Neural cell (in vitro differentiated cells): ENCODE measurements around the gene LRRC73. TPM values are rescaled to one million over a fixed set of nuclear protein-coding genes. Genes with fewer than 3 reads are reported as not detected.

Experiments
- H2AFZ ChIP-seq: fragments of 200-600, 300-800 bp; sonication (generic), shearing (Covaris generic); 2 replicates; pipeline ENCODE4 v1.6.0; 2014; ENCODE audit warnings: low read depth, mild to moderate bottlenecking, antibody characterized with exemption, low read length, moderate library complexity
- H3F3A ChIP-seq: fragments of 200-600 bp; shearing (Covaris generic); 2 replicates; pipeline ENCODE4 v1.6.1; 2016; ENCODE audit warnings: mild to moderate bottlenecking, moderate library complexity, mixed read lengths, antibody characterized with exemption, low read length; ENCODE audit not compliant: insufficient read depth, poor library complexity, severe bottlenecking
- H3K27ac ChIP-seq: fragments of 200-600, 300-800 bp; sonication (generic), shearing (Covaris generic); 2 replicates; pipeline ENCODE4 v1.5.1; 2014; ENCODE audit warnings: mild to moderate bottlenecking, low read length, moderate library complexity
- H3K27me3 ChIP-seq: fragments of 300-800, 200-600 bp; sonication (generic), shearing (Covaris generic); 2 replicates; pipeline ENCODE4 v1.6.0; 2014; ENCODE audit warnings: mild to moderate bottlenecking, low read depth, low read length, moderate library complexity; ENCODE audit not compliant: insufficient read depth
- H3K36me3 ChIP-seq: fragments of 300-800, 200-600 bp; sonication (generic), shearing (Covaris generic); 2 replicates; pipeline ENCODE4 v1.5.1; 2014; ENCODE audit warnings: mild to moderate bottlenecking, antibody characterized with exemption, low read length, moderate library complexity; ENCODE audit not compliant: insufficient read depth
- H3K4me2 ChIP-seq: fragments of 300-800, 200-600 bp; sonication (generic), shearing (Covaris generic); 2 replicates; pipeline ENCODE4 v1.6.0; 2014; ENCODE audit warnings: mild to moderate bottlenecking, low read length
- H3K4me3 ChIP-seq: fragments of 300-800, 200-600 bp; sonication (generic), shearing (Covaris generic); 2 replicates; pipeline ENCODE4 v1.5.1; 2014; ENCODE audit warnings: mild to moderate bottlenecking, low read length, moderate library complexity
- H3K79me2 ChIP-seq: fragments of 200-600 bp; shearing (Covaris generic); replicated peaks from 2 replicates; pipeline ENCODE4 v1.6.0; 2014; ENCODE audit warnings: mild to moderate bottlenecking, low read length, moderate library complexity; ENCODE audit not compliant: insufficient read depth
- H3K9ac ChIP-seq: fragments of 300-800, 200-600 bp; sonication (generic), shearing (Covaris generic); 2 replicates; pipeline ENCODE4 v1.6.1; 2016; ENCODE audit warnings: mild to moderate bottlenecking, low read length, mixed read lengths
- H3K9me2 ChIP-seq: fragments of 200-600 bp; shearing (Covaris generic); 2 replicates; pipeline ENCODE4 v1.6.1; 2016; ENCODE audit warnings: mild to moderate bottlenecking, low read length, mixed read lengths; ENCODE audit not compliant: insufficient read depth
- H3K9me3 ChIP-seq: fragments of 200-600, 300-800 bp; sonication (generic), shearing (Covaris generic); 2 replicates; pipeline ENCODE4 v1.6.1; 2016; ENCODE audit warnings: mild to moderate bottlenecking, mixed run types, low read length, moderate library complexity, mixed read lengths
- H4K20me1 ChIP-seq: fragments of 200-600 bp; shearing (Covaris generic); 2 replicates; pipeline ENCODE4 v1.6.1; 2016; ENCODE audit warnings: mild to moderate bottlenecking, mixed run types; ENCODE audit not compliant: insufficient read depth
- EP300 ChIP-seq: fragments of 450-650 bp; conservative IDR thresholded peaks from 2 replicates; pipeline ENCODE4 v1.6.1; 2014; ENCODE audit warnings: antibody characterized with exemption, mild to moderate bottlenecking, moderate library complexity; ENCODE audit not compliant: poor library complexity, severe bottlenecking
- EZH2 ChIP-seq: fragments of 200-600, 300-800 bp; shearing (Covaris generic), sonication (generic); IDR thresholded peaks from 2 replicates; pipeline ENCODE4 v1.6.1; 2014; ENCODE audit warnings: antibody characterized with exemption, low read length, borderline replicate concordance, mild to moderate bottlenecking; ENCODE audit not compliant: insufficient read depth, poor library complexity, severe bottlenecking
- MXI1 ChIP-seq: fragments of 450-650 bp; conservative IDR thresholded peaks from 2 replicates; pipeline ENCODE4 v1.6.1; 2014; ENCODE audit warnings: antibody characterized with exemption, mild to moderate bottlenecking; ENCODE audit not compliant: poor library complexity, severe bottlenecking
- POLR2AphosphoS5 ChIP-seq: IDR thresholded peaks from 2 replicates; pipeline ENCODE4 v1.6.1; 2012
- SMC3 ChIP-seq: fragments of 450-650 bp; conservative IDR thresholded peaks from 2 replicates; pipeline ENCODE4 v1.6.1; 2014; ENCODE audit warnings: antibody characterized with exemption, mild to moderate bottlenecking, moderate library complexity; ENCODE audit not compliant: poor library complexity
- TAF1 ChIP-seq: IDR thresholded peaks from 2 replicates; pipeline ENCODE4 v1.6.1; 2012; ENCODE audit warnings: low read depth
- polyA plus RNA-seq: library from polyadenylated mRNA; depleted of rRNA; stranded (reverse); fragments of >200 nt; gene quantifications from 2 replicates; pipeline ENCODE4 v1.2.3, GENCODE V29; 2014
- TF ChIP-seq, protein P1 (sequence below): fragments of 450-650 bp; IDR thresholded peaks from 2 replicates; pipeline ENCODE4 v1.5.1; 2014; ENCODE audit warnings: antibody characterized with exemption, mild to moderate bottlenecking, moderate library complexity; ENCODE audit not compliant: poor library complexity, severe bottlenecking
- TF ChIP-seq, protein P2 (sequence below): IDR thresholded peaks from 2 replicates; pipeline ENCODE4 v1.6.1; 2012; ENCODE audit warnings: borderline replicate concordance

The LRRC73 gene
- polyA plus RNA-seq, 1 donor from 2014 or later: 4.7 TPM

DNA sequence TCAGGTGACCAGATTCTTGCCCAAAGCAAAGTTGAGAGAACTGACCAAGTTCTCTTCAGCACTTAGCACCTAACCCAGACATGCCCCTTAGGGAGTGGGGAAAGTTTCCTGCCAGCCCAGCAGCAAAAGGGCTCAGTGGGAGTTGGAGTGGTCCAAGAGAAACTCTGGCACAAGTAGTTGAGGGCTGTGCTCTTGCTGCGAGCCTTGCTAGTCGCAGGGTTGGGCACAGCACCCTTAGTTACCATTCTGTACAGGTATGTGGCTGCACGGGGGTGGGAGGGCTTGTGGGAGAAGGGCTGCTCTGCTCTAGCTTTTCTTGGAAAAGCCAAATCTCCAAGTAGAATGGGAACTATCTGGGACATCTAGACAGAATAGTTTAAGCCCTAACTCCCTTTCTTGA lies 13.1 kb upstream of the LRRC73 start:
- H3K4me2 ChIP-seq: no peak overlapping the region
- no peaks in the 10 kb centered on the region for H4K20me1 ChIP-seq
- no peaks in the 10 kb centered on the region for H3F3A ChIP-seq
- H3K9ac ChIP-seq: no peak overlapping the region
- peaks cover 2% of the 10 kb centered on the region for H3K79me2 ChIP-seq
- H3K27ac ChIP-seq: no peak overlapping the region
- H3K27me3 ChIP-seq: no peaks in the 10 kb centered on the region
- no peaks in the 10 kb centered on the region for H3K9me2 ChIP-seq
- TF ChIP-seq, protein P1, sequence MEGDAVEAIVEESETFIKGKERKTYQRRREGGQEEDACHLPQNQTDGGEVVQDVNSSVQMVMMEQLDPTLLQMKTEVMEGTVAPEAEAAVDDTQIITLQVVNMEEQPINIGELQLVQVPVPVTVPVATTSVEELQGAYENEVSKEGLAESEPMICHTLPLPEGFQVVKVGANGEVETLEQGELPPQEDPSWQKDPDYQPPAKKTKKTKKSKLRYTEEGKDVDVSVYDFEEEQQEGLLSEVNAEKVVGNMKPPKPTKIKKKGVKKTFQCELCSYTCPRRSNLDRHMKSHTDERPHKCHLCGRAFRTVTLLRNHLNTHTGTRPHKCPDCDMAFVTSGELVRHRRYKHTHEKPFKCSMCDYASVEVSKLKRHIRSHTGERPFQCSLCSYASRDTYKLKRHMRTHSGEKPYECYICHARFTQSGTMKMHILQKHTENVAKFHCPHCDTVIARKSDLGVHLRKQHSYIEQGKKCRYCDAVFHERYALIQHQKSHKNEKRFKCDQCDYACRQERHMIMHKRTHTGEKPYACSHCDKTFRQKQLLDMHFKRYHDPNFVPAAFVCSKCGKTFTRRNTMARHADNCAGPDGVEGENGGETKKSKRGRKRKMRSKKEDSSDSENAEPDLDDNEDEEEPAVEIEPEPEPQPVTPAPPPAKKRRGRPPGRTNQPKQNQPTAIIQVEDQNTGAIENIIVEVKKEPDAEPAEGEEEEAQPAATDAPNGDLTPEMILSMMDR: no peak
- TF ChIP-seq POLR2AphosphoS5: no peak
- TF ChIP-seq, protein P2, sequence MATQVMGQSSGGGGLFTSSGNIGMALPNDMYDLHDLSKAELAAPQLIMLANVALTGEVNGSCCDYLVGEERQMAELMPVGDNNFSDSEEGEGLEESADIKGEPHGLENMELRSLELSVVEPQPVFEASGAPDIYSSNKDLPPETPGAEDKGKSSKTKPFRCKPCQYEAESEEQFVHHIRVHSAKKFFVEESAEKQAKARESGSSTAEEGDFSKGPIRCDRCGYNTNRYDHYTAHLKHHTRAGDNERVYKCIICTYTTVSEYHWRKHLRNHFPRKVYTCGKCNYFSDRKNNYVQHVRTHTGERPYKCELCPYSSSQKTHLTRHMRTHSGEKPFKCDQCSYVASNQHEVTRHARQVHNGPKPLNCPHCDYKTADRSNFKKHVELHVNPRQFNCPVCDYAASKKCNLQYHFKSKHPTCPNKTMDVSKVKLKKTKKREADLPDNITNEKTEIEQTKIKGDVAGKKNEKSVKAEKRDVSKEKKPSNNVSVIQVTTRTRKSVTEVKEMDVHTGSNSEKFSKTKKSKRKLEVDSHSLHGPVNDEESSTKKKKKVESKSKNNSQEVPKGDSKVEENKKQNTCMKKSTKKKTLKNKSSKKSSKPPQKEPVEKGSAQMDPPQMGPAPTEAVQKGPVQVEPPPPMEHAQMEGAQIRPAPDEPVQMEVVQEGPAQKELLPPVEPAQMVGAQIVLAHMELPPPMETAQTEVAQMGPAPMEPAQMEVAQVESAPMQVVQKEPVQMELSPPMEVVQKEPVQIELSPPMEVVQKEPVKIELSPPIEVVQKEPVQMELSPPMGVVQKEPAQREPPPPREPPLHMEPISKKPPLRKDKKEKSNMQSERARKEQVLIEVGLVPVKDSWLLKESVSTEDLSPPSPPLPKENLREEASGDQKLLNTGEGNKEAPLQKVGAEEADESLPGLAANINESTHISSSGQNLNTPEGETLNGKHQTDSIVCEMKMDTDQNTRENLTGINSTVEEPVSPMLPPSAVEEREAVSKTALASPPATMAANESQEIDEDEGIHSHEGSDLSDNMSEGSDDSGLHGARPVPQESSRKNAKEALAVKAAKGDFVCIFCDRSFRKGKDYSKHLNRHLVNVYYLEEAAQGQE: no peak
- no peak for TF ChIP-seq SMC3
- TF ChIP-seq MXI1: no peak
- TF ChIP-seq TAF1: no peak
- TF ChIP-seq EP300: no peak
- TF ChIP-seq EZH2: no peak
- no peaks in the 10 kb centered on the region for H3K36me3 ChIP-seq
- H3K4me3 ChIP-seq: no peak overlapping the region
- no peaks in the 10 kb centered on the region for H3K9me3 ChIP-seq
- no peak overlapping the region for H2AFZ ChIP-seq

DNA sequence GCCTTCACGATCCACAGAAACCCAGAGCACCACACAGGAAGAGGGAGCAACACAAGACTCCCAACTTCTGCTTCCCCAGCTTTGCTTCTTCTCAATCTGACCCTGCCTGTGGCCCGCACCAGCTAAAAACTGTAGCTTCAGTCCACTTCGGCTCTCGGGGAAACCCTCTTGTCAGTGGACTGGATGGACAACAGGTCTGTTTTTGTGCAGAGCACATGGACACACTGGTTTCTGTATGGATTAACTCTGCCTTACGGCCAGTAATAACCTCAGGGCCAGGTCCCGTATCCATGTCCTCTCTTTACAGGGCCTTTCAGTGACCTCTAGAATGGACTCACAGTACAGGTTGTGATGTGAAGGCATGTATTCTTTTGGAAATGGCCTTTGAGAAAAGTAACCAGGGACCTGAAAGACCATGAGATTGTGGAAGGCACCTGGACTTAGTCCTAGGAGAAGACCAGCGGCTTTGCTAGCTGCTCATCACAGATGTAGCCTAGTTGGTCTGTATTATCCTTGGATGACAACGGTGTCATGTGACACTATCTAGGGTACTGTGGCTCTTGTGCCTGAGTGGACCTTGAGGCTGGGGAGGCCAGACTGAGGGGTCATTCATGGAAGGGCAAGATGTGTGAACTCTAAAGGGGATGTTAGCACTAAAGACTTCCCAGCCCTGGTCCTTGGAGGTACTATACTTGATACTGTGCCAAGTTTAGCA lies 12.6 kb upstream of the LRRC73 start:
- no peak overlapping the region for H3K4me3 ChIP-seq
- H3K79me2 ChIP-seq: peaks cover 8% of the 10 kb centered on the region
- H4K20me1 ChIP-seq: no peaks in the 10 kb centered on the region
- no peak for TF ChIP-seq POLR2AphosphoS5
- TF ChIP-seq EP300: no peak
- no peak for TF ChIP-seq EZH2
- no peak overlapping the region for H2AFZ ChIP-seq
- no peak overlapping the region for H3K4me2 ChIP-seq
- H3K36me3 ChIP-seq: no peaks in the 10 kb centered on the region
- H3K9ac ChIP-seq: no peak overlapping the region
- no peaks in the 10 kb centered on the region for H3K27me3 ChIP-seq
- H3K9me2 ChIP-seq: no peaks in the 10 kb centered on the region
- no peaks in the 10 kb centered on the region for H3K9me3 ChIP-seq
- no peak overlapping the region for H3K27ac ChIP-seq
- H3F3A ChIP-seq: no peaks in the 10 kb centered on the region
